Sigmoid colon (tissue), 4 donors: ENCODE data around the gene HACD2.

Experiments used
- POLR2A ChIP-seq, 2 donors: fragments of 450-650 bp; IDR thresholded peaks; one replicate each; pipeline ENCODE4 v1.6.1; 2016; ENCODE audit warnings: antibody characterized with exemption in 2 of 2, mild to moderate bottlenecking in 2 of 2, moderate library complexity in 2 of 2
- POLR2AphosphoS5 ChIP-seq, 4 donors: sonication (generic); formaldehyde crosslinking; IDR thresholded peaks; one replicate each; pipeline ENCODE4 v1.6.1; 2017; ENCODE audit warnings: antibody characterized with exemption in 4 of 4
- TF ChIP-seq, protein P1 (sequence below), 4 experiments: fragments of 450-650 bp in 3 of 4; fragments of 200-600 bp in 1 of 4; IDR thresholded peaks; one replicate each; pipeline ENCODE4 v1.5.1; 2016 to 2019; ENCODE audit warnings: antibody characterized with exemption in 4 of 4, mild to moderate bottlenecking in 3 of 4, moderate library complexity in 2 of 4

DNA sequence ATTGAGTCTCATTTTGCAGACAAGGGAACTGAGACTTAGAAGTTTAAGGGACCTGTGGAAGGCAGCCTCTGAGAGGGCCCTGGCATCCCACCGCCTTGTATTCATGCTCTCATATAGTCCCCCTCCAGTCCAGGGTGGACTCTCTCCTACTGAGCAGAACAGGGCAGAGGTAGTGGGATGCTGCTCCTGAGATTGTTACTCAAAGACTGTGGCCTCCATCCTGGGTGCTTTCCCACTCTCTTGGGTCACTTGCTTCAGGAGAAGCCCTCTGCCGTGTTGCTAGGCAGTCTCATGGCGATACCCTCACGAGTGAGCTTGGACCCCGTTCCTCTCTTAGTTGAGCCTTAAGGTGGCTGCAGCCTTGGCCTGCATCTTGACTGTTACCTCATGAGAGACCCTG lies 113.7 kb downstream of the HACD2 start:
- TF ChIP-seq, protein P1, sequence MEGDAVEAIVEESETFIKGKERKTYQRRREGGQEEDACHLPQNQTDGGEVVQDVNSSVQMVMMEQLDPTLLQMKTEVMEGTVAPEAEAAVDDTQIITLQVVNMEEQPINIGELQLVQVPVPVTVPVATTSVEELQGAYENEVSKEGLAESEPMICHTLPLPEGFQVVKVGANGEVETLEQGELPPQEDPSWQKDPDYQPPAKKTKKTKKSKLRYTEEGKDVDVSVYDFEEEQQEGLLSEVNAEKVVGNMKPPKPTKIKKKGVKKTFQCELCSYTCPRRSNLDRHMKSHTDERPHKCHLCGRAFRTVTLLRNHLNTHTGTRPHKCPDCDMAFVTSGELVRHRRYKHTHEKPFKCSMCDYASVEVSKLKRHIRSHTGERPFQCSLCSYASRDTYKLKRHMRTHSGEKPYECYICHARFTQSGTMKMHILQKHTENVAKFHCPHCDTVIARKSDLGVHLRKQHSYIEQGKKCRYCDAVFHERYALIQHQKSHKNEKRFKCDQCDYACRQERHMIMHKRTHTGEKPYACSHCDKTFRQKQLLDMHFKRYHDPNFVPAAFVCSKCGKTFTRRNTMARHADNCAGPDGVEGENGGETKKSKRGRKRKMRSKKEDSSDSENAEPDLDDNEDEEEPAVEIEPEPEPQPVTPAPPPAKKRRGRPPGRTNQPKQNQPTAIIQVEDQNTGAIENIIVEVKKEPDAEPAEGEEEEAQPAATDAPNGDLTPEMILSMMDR (IDR thresholded peaks at IDR 0.05), result no peak
- TF ChIP-seq POLR2A (IDR thresholded peaks at IDR 0.05), result no peak
- TF ChIP-seq POLR2AphosphoS5 (IDR thresholded peaks at IDR 0.05), result no peak
